Body of pancreas (tissue), 4 donors: Measurements from ENCODE around the gene H2BW2. TPM values are rescaled to one million over a fixed set of nuclear protein-coding genes. Genes with fewer than 3 reads are reported as not detected.

Experiments
- ATAC-seq: fragments of 150-250 bp; one replicate; pipeline ENCODE4 v1.9.1; 2016
- DNase-seq, 4 donors: peaks; one replicate each; pipeline ENCODE4 v3.0.0-alpha.2; 2019
- H3K27ac ChIP-seq, 4 donors: fragments of 200-600 bp; sonication (generic); 1 replicate in 3 of 4; 2 replicates in 1 of 4; pipeline versions ENCODE4 v1.5.1 to v1.6.1; 2016 to 2019; ENCODE audit warnings: mild to moderate bottlenecking in 1 of 4, mixed read lengths in 1 of 4, moderate library complexity in 1 of 4
- H3K27me3 ChIP-seq, 2 donors: fragments of 200-600 bp; sonication (generic); one replicate each; pipeline ENCODE4 v1.6.0; 2016; ENCODE audit warnings: mild to moderate bottlenecking in 1 of 2
- H3K36me3 ChIP-seq, 2 donors: fragments of 200-600 bp; sonication (generic); replicated peaks in 1 of 2; 2 replicates each; pipeline ENCODE4 v1.5.1; 2016; ENCODE audit warnings: low read depth in 2 of 2; ENCODE audit not compliant: insufficient read depth in 1 of 2
- H3K4me1 ChIP-seq: fragments of 200-600 bp; sonication (generic); one replicate; pipeline ENCODE4 v1.6.0; 2016
- H3K4me3 ChIP-seq, 2 donors: fragments of 200-600 bp; sonication (generic); 1 replicate in 1 of 2; 2 replicates in 1 of 2; pipeline ENCODE4 v1.5.1; 2016 to 2019
- H3K9me3 ChIP-seq, 3 donors: fragments of 200-600 bp; sonication (generic); 1 replicate in 2 of 3; 2 replicates in 1 of 3; pipeline ENCODE4 v1.5.1; 2016
- CTCF ChIP-seq, 7 experiments: fragments of 450-650 bp in 4 of 7; fragments of 200-600 bp in 3 of 7; sonication (generic) in 3 of 7; IDR thresholded peaks; one replicate each; pipeline ENCODE4 v1.5.1; 2016 to 2019; ENCODE audit warnings: antibody characterized with exemption in 7 of 7
- POLR2A ChIP-seq, 3 donors: fragments of 450-650 bp; IDR thresholded peaks; one replicate each; pipeline ENCODE4 v1.6.1; 2016; ENCODE audit warnings: antibody characterized with exemption in 3 of 3, mild to moderate bottlenecking in 2 of 3
- WGBS, 2 donors: methylation state at CpG; one replicate each; pipeline ENCODE4 v1.1.5; 2017; 5-methylcytosine and 5-hydroxymethylcytosine counted together
- intact Hi-C: fragments of 100-400 bp; cut with DNase I; formaldehyde crosslinking; loops from one replicate; pipeline ENCODE4 v1.15.1; 2023
- total RNA-seq, 2 donors: library from RNA; depleted of rRNA; stranded (reverse); fragments of >200 nt; gene quantifications; one replicate each; pipeline ENCODE4 v1.1.0, GENCODE V29; 2016

H2BW2 gene
- total RNA-seq, 2 donors from 2014 or later = not detected

GRCh38 chrX:104084063-104084462 is 44.3 kb downstream of the H2BW2 start:
- intact Hi-C loops = no loop called here
- no peak for DNase-seq
- no peak overlapping the region for H3K4me3 ChIP-seq
- no peaks in the 10 kb centered on the region for H3K4me1 ChIP-seq
- 87% methylated on average over 3 of the region's 4 CpGs; no CpG with 5 or more reads in 1 of the 2 donors for WGBS, 2 donors
- ATAC-seq = no peak
- H3K27ac ChIP-seq = no peak overlapping the region
- no peaks in the 10 kb centered on the region for H3K9me3 ChIP-seq
- H3K36me3 ChIP-seq = no peaks in the 10 kb centered on the region
- no peak for TF ChIP-seq POLR2A (IDR thresholded peaks at IDR 0.05)
- TF ChIP-seq CTCF (IDR thresholded peaks at IDR 0.05) = no peak
- no peaks in the 10 kb centered on the region for H3K27me3 ChIP-seq

- Histone ChIP-seq H3K4me3 (no peak overlapping the region), H3K36me3 (no peaks in the 10 kb centered on the region), H3K27me3 (no peaks in the 10 kb centered on the region), H3K4me1 (no peaks in the 10 kb centered on the region), H3K27ac (no peak overlapping the region), H3K9me3 (no peaks in the 10 kb centered on the region)
- DNase-seq (no peak), ATAC-seq (no peak)
- intact Hi-C loops = no loop called here
- TF ChIP-seq POLR2A (IDR thresholded peaks at IDR 0.05) = no peak
- TF ChIP-seq CTCF (IDR thresholded peaks at IDR 0.05) = no peak
- WGBS, 2 donors = 79% methylated on average over 3 of the region's 5 CpGs; no CpG with 5 or more reads in 1 of the 2 donors
These were observed 45.0 kb downstream of the H2BW2 start for GRCh38 chrX:104084534-104085277.

GRCh38 chrX:104085477-104085876 is 45.7 kb downstream of the H2BW2 start:
- no peak overlapping the region for H3K27ac ChIP-seq
- H3K4me1 ChIP-seq = no peaks in the 10 kb centered on the region
- intact Hi-C loops = no loop called here
- DNase-seq (no peak), ATAC-seq (no peak)
- TF ChIP-seq POLR2A (IDR thresholded peaks at IDR 0.05) = no peak
- TF ChIP-seq CTCF (IDR thresholded peaks at IDR 0.05) = no peak
- H3K4me3 ChIP-seq = no peak overlapping the region
- no peaks in the 10 kb centered on the region for H3K9me3 ChIP-seq
- 100% methylated on average over 3 of the region's 7 CpGs; no CpG with 5 or more reads in 1 of the 2 donors for WGBS, 2 donors
- no peaks in the 10 kb centered on the region for H3K27me3 ChIP-seq
- no peaks in the 10 kb centered on the region for H3K36me3 ChIP-seq

GRCh38 chrX:104085919-104086318 is 46.2 kb downstream of the H2BW2 start:
- Histone ChIP-seq H3K4me1 (no peaks in the 10 kb centered on the region), H3K27ac (no peak overlapping the region), H3K9me3 (no peaks in the 10 kb centered on the region), H3K4me3 (no peak overlapping the region), H3K36me3 (no peaks in the 10 kb centered on the region), H3K27me3 (no peaks in the 10 kb centered on the region)
- intact Hi-C loops = no loop called here
- no peak for DNase-seq
- TF ChIP-seq CTCF (IDR thresholded peaks at IDR 0.05) (no peak), POLR2A (IDR thresholded peaks at IDR 0.05) (no peak)
- WGBS, 2 donors = 88 to 100% methylated on average over 1 to 3 of the region's 7 CpGs
- ATAC-seq = no peak

Other genes starting within 250 kb of the H2BW2 start
- under 1 TPM; 0.66 to 0.78 TPM for gene RAB9B, start 207.7 kb upstream of the H2BW2 start, total RNA-seq
- 1 to 10 TPM in 1 of 2 donors, under 1 TPM in 1; 0.33 to 3.6 TPM for gene TMSB15B, start 77.3 kb upstream of the H2BW2 start, total RNA-seq
- not detected for gene H2BW1, start 26.2 kb upstream of the H2BW2 start, total RNA-seq
- gene TMSB15C, start 36.3 kb downstream of the H2BW2 start, total RNA-seq = 1 to 10 TPM in 1 of 2 donors, not detected in 1; 2.1 TPM
- gene ZCCHC18, start 72.6 kb downstream of the H2BW2 start, total RNA-seq = 1 to 10 TPM in 1 of 2 donors, not detected in 1; 2.6 TPM
- 10 to 100 TPM in 1 of 2 donors, 1 to 10 TPM in 1; 3.6 to 10.9 TPM for gene SLC25A53, start 117.1 kb downstream of the H2BW2 start, total RNA-seq
- gene FAM199X, start 126.5 kb downstream of the H2BW2 start, total RNA-seq = 10 to 100 TPM; 13.5 to 18.7 TPM
- not detected for gene ESX1, start 215.0 kb downstream of the H2BW2 start, total RNA-seq